K562 (cell line): ENCODE measurements around the gene DDX23. TPM values are rescaled to one million over a fixed set of nuclear protein-coding genes. Genes with fewer than 3 reads are reported as not detected.

Source experiments
- ARID1B ChIP-seq: fragments of 450-650 bp; IDR thresholded peaks from 2 replicates; pipeline ENCODE4 v1.6.1; 2016; ENCODE audit warnings: antibody characterized with exemption, mild to moderate bottlenecking, inconsistent platforms
- CBFA2T3 ChIP-seq: fragments of 450-650 bp; IDR thresholded peaks from 2 replicates; pipeline ENCODE4 v1.6.1; 2017
- DDX20 ChIP-seq: fragments of 450-650 bp; IDR thresholded peaks from 2 replicates; pipeline ENCODE4 v1.6.1; 2016; ENCODE audit warnings: missing genetic modification characterization, low read depth, mild to moderate bottlenecking, missing compliant biosample characterization, moderate library complexity
- DNMT1 ChIP-seq: fragments of 450-650 bp; IDR thresholded peaks from 2 replicates; pipeline ENCODE4 v1.6.1; 2016; ENCODE audit warnings: antibody characterized with exemption, mild to moderate bottlenecking
- ELF1 ChIP-seq: fragments of 200-800 bp; sonication (Bioruptor generic); IDR thresholded peaks from 2 replicates; pipeline ENCODE4 v1.6.1; 2016; ENCODE audit warnings: missing genetic modification characterization, missing compliant biosample characterization
- ETV5 ChIP-seq: sonication (generic); formaldehyde crosslinking; IDR thresholded peaks from 2 replicates; pipeline ENCODE4 v1.4.0; 2020; ENCODE audit warnings: low read depth, mild to moderate bottlenecking, missing genetic modification reagents
- HDAC3 ChIP-seq: fragments of 450-650 bp; IDR thresholded peaks from 2 replicates; pipeline ENCODE4 v1.6.1; 2018; ENCODE audit warnings: borderline replicate concordance, mild to moderate bottlenecking, moderate library complexity; ENCODE audit not compliant: partially characterized antibody
- HMGXB4 ChIP-seq: sonication (generic); formaldehyde crosslinking; IDR thresholded peaks from 2 replicates; pipeline ENCODE4 v1.8.1; 2023; ENCODE audit warnings: mild to moderate bottlenecking, missing genetic modification reagents
- NR2F6 ChIP-seq: fragments of 450-650 bp; formaldehyde crosslinking; IDR thresholded peaks from 2 replicates; pipeline ENCODE4 v1.4.0; 2020; ENCODE audit warnings: mild to moderate bottlenecking
- RAD21 ChIP-seq, 2 experiments: fragments of 250-450 bp in 1 of 2; fragments of 450-650 bp in 1 of 2; sonication (Bioruptor Pico) in 1 of 2; formaldehyde crosslinking in 1 of 2; IDR thresholded peaks in 1 of 2; conservative IDR thresholded peaks in 1 of 2; 2 replicates each; pipeline versions ENCODE4 v1.4.0 to v1.8.0; 2020 to 2022; ENCODE audit warnings: mild to moderate bottlenecking in 2 of 2, moderate library complexity in 1 of 2
- RFX5 ChIP-seq: IDR thresholded peaks from 2 replicates; pipeline ENCODE4 v1.6.1; 2011; ENCODE audit warnings: low read depth, mild to moderate bottlenecking, improper control_type of control experiment, low read length
- SMARCB1 ChIP-seq: IDR thresholded peaks from 2 replicates; pipeline ENCODE4 v1.6.1; 2011; ENCODE audit warnings: improper control_type of control experiment, low read depth; ENCODE audit not compliant: insufficient read length
- SMARCE1 ChIP-seq: fragments of 450-650 bp; IDR thresholded peaks from 2 replicates; pipeline ENCODE4 v1.7.1; 2016; ENCODE audit warnings: mild to moderate bottlenecking
- SRSF9 ChIP-seq: fragments of 200-400 bp; formaldehyde crosslinking; IDR thresholded peaks from 2 replicates; pipeline ENCODE4 v1.6.1; 2017; ENCODE audit warnings: low read depth, low read length, borderline replicate concordance
- TCF7L2 ChIP-seq: fragments of 150-350 bp; IDR thresholded peaks from 2 replicates; pipeline ENCODE4 v1.6.1; 2016; ENCODE audit warnings: low read depth, mild to moderate bottlenecking, low read length, moderate library complexity
- ZFP1 ChIP-seq: fragments of 450-650 bp; formaldehyde crosslinking; IDR thresholded peaks from 2 replicates; pipeline ENCODE4 v1.4.0; 2020; ENCODE audit warnings: mild to moderate bottlenecking, mixed read lengths
- ZFX ChIP-seq: sonication (generic); formaldehyde crosslinking; IDR thresholded peaks from 2 replicates; pipeline ENCODE4 v1.8.0; 2022; ENCODE audit warnings: mild to moderate bottlenecking, missing genetic modification reagents, moderate library complexity
- ZNF445 ChIP-seq: fragments of 250-450 bp; sonication (Bioruptor Pico); IDR thresholded peaks from 2 replicates; pipeline ENCODE4 v1.4.0; 2020; ENCODE audit warnings: low read depth, mild to moderate bottlenecking, moderate library complexity
- ZNF655 ChIP-seq: fragments of 250-450 bp; sonication (Bioruptor Pico); IDR thresholded peaks from 2 replicates; pipeline ENCODE4 v1.5.0; 2021
- ZNF79 ChIP-seq: fragments of 250-450 bp; sonication (Bioruptor Pico); IDR thresholded peaks from 2 replicates; pipeline ENCODE4 v1.4.0; 2020; ENCODE audit warnings: low read depth, mild to moderate bottlenecking, moderate library complexity
- polyA plus RNA-seq, 8 experiments: library from polyadenylated mRNA; depleted of rRNA in 4 of 8; stranded (reverse) in 5 of 8; unstranded in 3 of 8; fragments of >200 nt; fragmentation: Nextera tagmentation in 2 of 8; fragmentation: Illumina TruSeq in 1 of 8; extraction: Ambion mirVana in 2 of 8; extraction: Trizol in 1 of 8; gene quantifications; 2 replicates each; pipeline versions ENCODE4 v1.2.1 to v1.2.3, GENCODE V29; 2011 to 2014; ENCODE audit warnings: inconsistent platforms in 1 of 8, missing spikeins in 1 of 8
- total RNA-seq, 7 experiments: library from RNA; depleted of rRNA in 6 of 7; stranded (reverse); fragments of >200 nt in 6 of 7; fragmentation: Illumina TruSeq in 2 of 7; extraction: Trizol in 2 of 7; gene quantifications; 2 replicates each; pipeline versions ENCODE4 v1.2.1 to v1.2.3, GENCODE V29; 2011 to 2021; ENCODE audit warnings: low replicate concordance in 1 of 7
- TF ChIP-seq, protein P1 (sequence below): fragments of 450-650 bp; IDR thresholded peaks from 2 replicates; pipeline ENCODE4 v1.6.1; 2018; ENCODE audit not compliant: partially characterized antibody

The DDX23 gene
- total and polyA plus RNA-seq, 9 of the 15 experiments (the other 6 are each of a cell fraction or from before 2014, with no cell fraction given): 32.4 to 138 (median 104) TPM

GRCh38 chr12:48890657-48891418, 38.9 kb upstream of the DDX23 start (continued):
- no peak for TF ChIP-seq ARID1B
- TF ChIP-seq DNMT1: no peak
- TF ChIP-seq HDAC3: no peak
- no peak for TF ChIP-seq HMGXB4
- TF ChIP-seq TCF7L2: no peak
- peak; percentile 93 to 95 for TF ChIP-seq RAD21 (CRISPR knock-in tag; conservative IDR thresholded peaks at IDR 0.05 in 1 of 2, IDR thresholded peaks at IDR 0.05 in 1 of 2)
- no peak for TF ChIP-seq SMARCB1
- no peak for TF ChIP-seq RFX5
- no peak for TF ChIP-seq DDX20
- TF ChIP-seq, protein P1, sequence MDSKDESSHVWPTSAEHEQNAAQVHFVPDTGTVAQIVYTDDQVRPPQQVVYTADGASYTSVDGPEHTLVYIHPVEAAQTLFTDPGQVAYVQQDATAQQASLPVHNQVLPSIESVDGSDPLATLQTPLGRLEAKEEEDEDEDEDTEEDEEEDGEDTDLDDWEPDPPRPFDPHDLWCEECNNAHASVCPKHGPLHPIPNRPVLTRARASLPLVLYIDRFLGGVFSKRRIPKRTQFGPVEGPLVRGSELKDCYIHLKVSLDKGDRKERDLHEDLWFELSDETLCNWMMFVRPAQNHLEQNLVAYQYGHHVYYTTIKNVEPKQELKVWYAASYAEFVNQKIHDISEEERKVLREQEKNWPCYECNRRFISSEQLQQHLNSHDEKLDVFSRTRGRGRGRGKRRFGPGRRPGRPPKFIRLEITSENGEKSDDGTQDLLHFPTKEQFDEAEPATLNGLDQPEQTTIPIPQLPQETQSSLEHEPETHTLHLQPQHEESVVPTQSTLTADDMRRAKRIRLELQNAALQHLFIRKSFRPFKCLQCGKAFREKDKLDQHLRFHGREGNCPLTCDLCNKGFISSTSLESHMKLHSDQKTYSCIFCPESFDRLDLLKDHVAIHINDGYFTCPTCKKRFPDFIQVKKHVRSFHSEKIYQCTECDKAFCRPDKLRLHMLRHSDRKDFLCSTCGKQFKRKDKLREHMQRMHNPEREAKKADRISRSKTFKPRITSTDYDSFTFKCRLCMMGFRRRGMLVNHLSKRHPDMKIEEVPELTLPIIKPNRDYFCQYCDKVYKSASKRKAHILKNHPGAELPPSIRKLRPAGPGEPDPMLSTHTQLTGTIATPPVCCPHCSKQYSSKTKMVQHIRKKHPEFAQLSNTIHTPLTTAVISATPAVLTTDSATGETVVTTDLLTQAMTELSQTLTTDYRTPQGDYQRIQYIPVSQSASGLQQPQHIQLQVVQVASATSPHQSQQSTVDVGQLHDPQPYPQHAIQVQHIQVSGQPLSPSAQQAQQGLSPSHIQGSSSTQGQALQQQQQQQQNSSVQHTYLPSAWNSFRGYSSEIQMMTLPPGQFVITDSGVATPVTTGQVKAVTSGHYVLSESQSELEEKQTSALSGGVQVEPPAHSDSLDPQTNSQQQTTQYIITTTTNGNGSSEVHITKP: no peak
- TF ChIP-seq CBFA2T3: no peak
- TF ChIP-seq SRSF9: no peak
- no peak for TF ChIP-seq ELF1
- no peak for TF ChIP-seq ZNF445 (CRISPR knock-in tag)
- no peak for TF ChIP-seq ZFP1 (CRISPR knock-in tag)
- TF ChIP-seq ZNF655 (CRISPR knock-in tag): no peak
- peak; percentile 41 for TF ChIP-seq ZFX (CRISPR knock-in tag)
- no peak for TF ChIP-seq NR2F6 (CRISPR knock-in tag)
- no peak for TF ChIP-seq ETV5 (CRISPR knock-in tag)
- no peak for TF ChIP-seq ZNF79 (CRISPR knock-in tag)
- TF ChIP-seq SMARCE1: no peak
